Cerebellar cortex (tissue), 1 donor: ENCODE data around the gene RAPSN.

Source experiments
- DNase-seq: peaks from one replicate; pipeline ENCODE4 v3.0.0-alpha.2; 2015; ENCODE audit warnings: low spot score

Gene RAPSN

GRCh38 chr11:47390422-47390760, 58.5 kb downstream of the RAPSN start:
- DNase-seq: no peak

- no peak for DNase-seq
Observed at GRCh38 chr11:47389577-47390421, 59.1 kb downstream of the RAPSN start.

- no peak for DNase-seq
Observed at GRCh38 chr11:47388697-47389576, 60.0 kb downstream of the RAPSN start.

DNA sequence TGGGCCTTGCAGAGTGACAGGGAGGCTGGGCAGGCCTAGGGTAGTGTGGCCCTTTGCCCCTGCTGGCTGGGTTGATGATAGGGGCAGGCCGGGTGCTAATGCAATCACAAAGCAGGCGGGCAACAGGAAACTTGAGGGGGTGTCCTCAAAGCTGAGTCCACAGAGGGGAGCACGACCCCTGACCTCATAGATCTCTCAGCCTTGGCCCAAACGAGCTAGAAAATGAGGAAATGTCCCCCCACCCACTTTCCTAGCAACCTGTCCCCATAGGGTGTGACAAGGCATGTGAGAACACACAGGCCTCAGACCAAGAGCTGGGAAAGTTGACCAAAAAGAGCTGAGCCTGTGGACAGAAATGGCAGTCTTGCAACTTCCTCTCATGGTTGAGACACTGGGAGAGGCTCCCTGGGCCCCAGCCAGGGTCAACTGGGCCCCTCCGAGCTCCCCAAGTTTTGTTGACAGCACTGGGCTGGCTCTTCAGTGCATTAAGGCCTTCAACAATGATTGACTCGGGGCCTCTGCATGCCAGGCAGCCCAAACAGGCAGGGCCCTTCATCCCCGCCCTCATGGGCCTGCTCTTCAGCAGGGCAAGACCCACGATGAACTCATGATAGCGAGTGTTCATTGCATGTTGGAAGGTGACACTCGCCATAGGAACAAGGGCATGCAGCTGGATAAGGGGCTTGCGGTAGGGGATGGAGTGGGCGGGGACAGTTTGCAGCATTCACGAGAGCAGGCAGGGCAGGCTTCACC, 60.8 kb downstream of the RAPSN start:
- DNase-seq: no peak
